Testis (tissue), 3 donors: ENCODE results near the gene TOX2. TPM values are rescaled to one million over a fixed set of nuclear protein-coding genes. Genes with fewer than 3 reads are reported as not detected.

Experiments used
- DNase-seq: peaks from one replicate; pipeline ENCODE4 v3.0.0-alpha.2; 2019
- H3K27ac ChIP-seq, 2 donors: fragments of 200-600 bp; sonication (generic); one replicate each; pipeline ENCODE4 v1.5.1; 2019
- H3K27me3 ChIP-seq: fragments of 200-600 bp; sonication (generic); one replicate; pipeline ENCODE4 v1.5.1; 2019
- H3K36me3 ChIP-seq: fragments of 200-600 bp; sonication (generic); one replicate; pipeline ENCODE4 v1.5.1; 2017; ENCODE audit warnings: low read depth; ENCODE audit errors: missing control alignments
- H3K4me1 ChIP-seq: fragments of 200-600 bp; sonication (generic); one replicate; pipeline ENCODE4 v1.5.1; 2019
- H3K4me3 ChIP-seq, 2 donors: fragments of 200-600 bp; sonication (generic); one replicate each; pipeline ENCODE4 v1.5.1; 2017 to 2019
- H3K9me3 ChIP-seq: fragments of 200-600 bp; sonication (generic); one replicate; pipeline ENCODE4 v1.5.1; 2017
- POLR2A ChIP-seq: fragments of 450-650 bp; IDR thresholded peaks from one replicate; pipeline ENCODE4 v1.6.1; 2017; ENCODE audit warnings: antibody characterized with exemption, mild to moderate bottlenecking, moderate library complexity
- WGBS, 2 donors: methylation state at CpG; one replicate each; pipeline ENCODE4 v1.1.5; 2018; 5-methylcytosine and 5-hydroxymethylcytosine counted together
- intact Hi-C: fragments of 100-400 bp; cut with DNase I; formaldehyde crosslinking; loops from one replicate; pipeline ENCODE4 v1.15.1; 2023; ENCODE audit warnings: low total_unique reads
- polyA plus RNA-seq: library from polyadenylated mRNA; stranded (reverse); fragments of 350-450 nt; fragmentation: Illumina TruSeq; extraction: RNeasy Lipid Tissue Mini Kit (QIAGEN cat#74804); gene quantifications from one replicate; pipeline ENCODE4 v1.2.3, GENCODE V29; 2014; ENCODE audit warnings: low read depth, low replicate concordance; ENCODE audit not compliant: insufficient read depth
- total RNA-seq, 2 donors: library from RNA; depleted of rRNA; stranded (reverse); fragments of >200 nt; gene quantifications; one replicate each; pipeline ENCODE4 v1.2.3, GENCODE V29; 2016
- TF ChIP-seq, protein P1 (sequence below), 3 experiments: fragments of 450-650 bp in 2 of 3; fragments of 200-600 bp in 1 of 3; sonication (generic) in 1 of 3; IDR thresholded peaks; one replicate each; pipeline ENCODE4 v1.5.1; 2016 to 2019; ENCODE audit warnings: antibody characterized with exemption in 3 of 3, mild to moderate bottlenecking in 2 of 3, moderate library complexity in 1 of 3

TOX2 gene
- total and polyA plus RNA-seq, 3 donors from 2014 or later = 43.8 to 67.0 (median 48.1) TPM

DNA sequence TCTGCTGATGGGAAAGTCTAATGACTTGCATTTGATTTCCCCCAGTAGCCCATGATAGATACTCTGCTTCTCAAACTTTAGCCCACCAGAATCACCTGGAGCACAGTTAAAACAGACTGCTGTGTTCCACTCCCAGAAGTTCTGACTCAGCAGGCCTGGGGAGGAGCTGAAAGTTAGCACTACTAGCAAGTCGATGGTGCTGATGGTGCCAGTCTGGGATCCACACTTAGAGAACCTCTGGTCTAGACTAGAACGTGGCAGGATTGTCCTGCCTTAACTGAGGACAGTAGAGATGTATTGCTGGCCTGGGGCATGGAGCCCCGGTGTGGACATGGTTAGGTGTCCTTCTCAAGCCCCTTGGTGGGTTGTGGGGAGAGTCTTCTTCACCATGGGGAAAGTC is 8.7 kb downstream of the TOX2 start:
- Histone ChIP-seq H3K9me3 (no peaks in the 10 kb centered on the region), H3K4me1 (no peaks in the 10 kb centered on the region), H3K27me3 (no peaks in the 10 kb centered on the region), H3K27ac (no peak overlapping the region), H3K36me3 (no peaks in the 10 kb centered on the region), H3K4me3 (no peak overlapping the region)
- WGBS, 2 donors = 67 to 91% methylated on average over 3 of the region's 3 CpGs
- intact Hi-C loops = no loop called here
- TF ChIP-seq, protein P1, sequence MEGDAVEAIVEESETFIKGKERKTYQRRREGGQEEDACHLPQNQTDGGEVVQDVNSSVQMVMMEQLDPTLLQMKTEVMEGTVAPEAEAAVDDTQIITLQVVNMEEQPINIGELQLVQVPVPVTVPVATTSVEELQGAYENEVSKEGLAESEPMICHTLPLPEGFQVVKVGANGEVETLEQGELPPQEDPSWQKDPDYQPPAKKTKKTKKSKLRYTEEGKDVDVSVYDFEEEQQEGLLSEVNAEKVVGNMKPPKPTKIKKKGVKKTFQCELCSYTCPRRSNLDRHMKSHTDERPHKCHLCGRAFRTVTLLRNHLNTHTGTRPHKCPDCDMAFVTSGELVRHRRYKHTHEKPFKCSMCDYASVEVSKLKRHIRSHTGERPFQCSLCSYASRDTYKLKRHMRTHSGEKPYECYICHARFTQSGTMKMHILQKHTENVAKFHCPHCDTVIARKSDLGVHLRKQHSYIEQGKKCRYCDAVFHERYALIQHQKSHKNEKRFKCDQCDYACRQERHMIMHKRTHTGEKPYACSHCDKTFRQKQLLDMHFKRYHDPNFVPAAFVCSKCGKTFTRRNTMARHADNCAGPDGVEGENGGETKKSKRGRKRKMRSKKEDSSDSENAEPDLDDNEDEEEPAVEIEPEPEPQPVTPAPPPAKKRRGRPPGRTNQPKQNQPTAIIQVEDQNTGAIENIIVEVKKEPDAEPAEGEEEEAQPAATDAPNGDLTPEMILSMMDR (IDR thresholded peaks at IDR 0.05) = no peak
- no peak for TF ChIP-seq POLR2A
- DNase-seq = no peak

DNA sequence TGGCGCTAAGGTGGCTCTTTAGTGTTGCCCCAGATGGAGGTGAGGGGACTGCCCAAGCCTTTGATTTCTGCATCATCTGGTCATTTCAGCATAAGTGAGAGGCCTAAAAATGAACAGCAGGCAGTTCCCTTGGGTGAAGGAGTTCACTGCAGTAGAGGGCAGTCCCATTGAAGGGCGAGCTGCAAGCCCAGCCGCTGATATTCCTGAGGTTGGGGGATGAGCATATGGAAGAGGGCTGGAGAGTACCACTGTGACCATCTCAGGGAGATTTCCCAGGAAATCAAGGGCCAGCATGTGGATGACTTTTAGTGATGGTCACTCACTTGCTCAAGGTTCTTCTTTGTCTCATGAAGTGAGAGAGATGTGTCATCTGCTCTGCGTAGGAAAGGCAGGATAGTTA is 9.3 kb downstream of the TOX2 start:
- Histone ChIP-seq H3K36me3 (no peaks in the 10 kb centered on the region), H3K4me1 (no peaks in the 10 kb centered on the region), H3K27ac (no peak overlapping the region), H3K4me3 (no peak overlapping the region), H3K27me3 (no peaks in the 10 kb centered on the region), H3K9me3 (no peaks in the 10 kb centered on the region)
- 82 to 86% methylated on average over 4 of the region's 4 CpGs for WGBS, 2 donors
- TF ChIP-seq, protein P1 (IDR thresholded peaks at IDR 0.05) = no peak
- TF ChIP-seq POLR2A = no peak
- no peak for DNase-seq
- intact Hi-C loops = no loop called here

GRCh38 chr20:43925215-43925614 is 10.6 kb downstream of the TOX2 start:
- Histone ChIP-seq H3K27me3 (no peaks in the 10 kb centered on the region), H3K4me1 (no peaks in the 10 kb centered on the region), H3K36me3 (no peaks in the 10 kb centered on the region), H3K4me3 (no peak overlapping the region), H3K27ac (no peak overlapping the region), H3K9me3 (no peaks in the 10 kb centered on the region)
- intact Hi-C loops = no loop called here
- WGBS, 2 donors = 67 to 72% methylated on average over 10 of the region's 10 CpGs
- DNase-seq = no peak
- TF ChIP-seq POLR2A = no peak
- TF ChIP-seq, protein P1 (IDR thresholded peaks at IDR 0.05) = no peak

- Histone ChIP-seq H3K9me3 (no peaks in the 10 kb centered on the region), H3K27me3 (no peaks in the 10 kb centered on the region), H3K36me3 (no peaks in the 10 kb centered on the region), H3K4me1 (no peaks in the 10 kb centered on the region), H3K4me3 (no peak overlapping the region), H3K27ac (no peak overlapping the region)
- peak; percentile 31 for DNase-seq
- intact Hi-C loops = no loop called here
- 31 to 49% methylated on average over 5 of the region's 5 CpGs for WGBS, 2 donors
- TF ChIP-seq, protein P1 (IDR thresholded peaks at IDR 0.05) = no peak
- no peak for TF ChIP-seq POLR2A
Measured at GRCh38 chr20:43925801-43926200, 11.1 kb downstream of the TOX2 start.

DNA sequence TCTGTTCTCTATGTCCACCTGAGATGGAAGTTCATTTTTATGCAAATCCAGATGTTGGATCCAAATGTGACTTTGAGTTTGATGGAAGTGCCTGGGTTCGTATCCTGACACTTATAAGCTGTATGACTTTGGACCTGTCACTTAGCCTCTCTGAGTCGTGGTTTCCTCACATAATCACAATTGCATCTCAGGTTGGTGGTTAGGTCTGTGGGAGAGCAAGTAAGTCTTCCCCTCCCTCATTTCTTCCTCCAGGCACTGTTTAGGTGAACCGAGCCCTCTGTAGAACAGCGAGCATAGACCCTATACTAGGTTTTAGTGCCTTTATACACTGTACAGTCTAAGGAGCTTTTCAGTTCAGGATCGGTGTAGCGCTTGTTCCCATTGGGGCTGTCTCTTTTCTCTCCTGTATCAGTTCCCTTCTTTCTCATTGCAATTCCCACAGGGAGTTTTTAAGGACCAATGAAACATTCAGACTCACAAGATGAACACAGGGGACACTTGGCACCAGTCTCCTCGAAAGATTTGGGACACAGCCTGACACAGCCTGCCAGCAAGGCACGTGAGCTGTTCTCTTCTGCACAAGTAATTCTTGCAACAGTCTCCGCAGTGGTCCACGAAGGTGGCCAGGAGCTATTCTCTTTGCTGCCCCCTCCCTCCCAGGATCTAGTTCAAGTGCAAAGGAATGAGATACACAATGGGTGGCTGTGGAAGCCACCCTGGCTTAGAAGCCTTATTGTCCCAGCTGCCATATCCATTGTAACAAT is 11.8 kb downstream of the TOX2 start:
- DNase-seq = peak; percentile 30
- no peaks in the 10 kb centered on the region for H3K4me1 ChIP-seq
- TF ChIP-seq, protein P1 (IDR thresholded peaks at IDR 0.05) = no peak
- no peak for TF ChIP-seq POLR2A
- H3K9me3 ChIP-seq = no peaks in the 10 kb centered on the region
- no peaks in the 10 kb centered on the region for H3K27me3 ChIP-seq
- no peak overlapping the region for H3K4me3 ChIP-seq
- 66 to 83% methylated on average over 10 of the region's 10 CpGs for WGBS, 2 donors
- no peak overlapping the region for H3K27ac ChIP-seq
- intact Hi-C loops = no loop called here
- no peaks in the 10 kb centered on the region for H3K36me3 ChIP-seq
